Kasumi-1 (cell line): Measurements from ENCODE around the gene MRAP.

ENCODE experiments used
- DNase-seq, 2 experiments: peaks; one replicate each; lab custom pipeline; 2025; lab: John Stamatoyannopoulos, UW

MRAP gene

GRCh38 chr21:32322676-32323075, 24.0 kb downstream of the MRAP start:
- DNase-seq: no peak

GRCh38 chr21:32325706-32326105, 27.1 kb downstream of the MRAP start:
- DNase-seq: no peak

GRCh38 chr21:32328595-32328994, 29.9 kb downstream of the MRAP start:
- DNase-seq: no peak

GRCh38 chr21:32329331-32329730, 30.7 kb downstream of the MRAP start:
- no peak for DNase-seq

GRCh38 chr21:32329776-32330175, 31.1 kb downstream of the MRAP start:
- no peak for DNase-seq

GRCh38 chr21:32330784-32331311, 32.2 kb downstream of the MRAP start:
- DNase-seq: no peak

- no peak for DNase-seq
Measured at GRCh38 chr21:32331444-32332305, 33.0 kb downstream of the MRAP start.

GRCh38 chr21:32332463-32332951, 33.9 kb downstream of the MRAP start:
- no peak for DNase-seq

- DNase-seq: no peak
Measured at GRCh38 chr21:32333953-32334673, 35.5 kb downstream of the MRAP start.

GRCh38 chr21:32334980-32335531, 36.4 kb downstream of the MRAP start:
- DNase-seq: no peak

- no peak for DNase-seq
Measured at GRCh38 chr21:32335601-32336575, 37.2 kb downstream of the MRAP start.

GRCh38 chr21:32336711-32337110, 38.1 kb downstream of the MRAP start:
- DNase-seq: no peak

GRCh38 chr21:32337206-32337605, 38.6 kb downstream of the MRAP start:
- no peak for DNase-seq

GRCh38 chr21:32338209-32338921, 39.7 kb downstream of the MRAP start:
- DNase-seq: no peak

- no peak for DNase-seq
Measured at GRCh38 chr21:32340863-32341848, 42.5 kb downstream of the MRAP start.

- DNase-seq: no peak
Measured at GRCh38 chr21:32346951-32347350, 48.3 kb downstream of the MRAP start.

GRCh38 chr21:32347351-32347750, 48.7 kb downstream of the MRAP start:
- DNase-seq: no peak

- no peak for DNase-seq
Measured at GRCh38 chr21:32347977-32348376, 49.3 kb downstream of the MRAP start.

GRCh38 chr21:32348604-32349332, 50.1 kb downstream of the MRAP start:
- no peak for DNase-seq
